Measurements from ENCODE around the gene COX6B1. TPM values are rescaled to one million over a fixed set of nuclear protein-coding genes. Genes with fewer than 3 reads are reported as not detected.

COX6B1 gene
- polyA plus RNA-seq, 1 of the 3 experiments (the other 2 are of a cell fraction), result 826 TPM

DNA sequence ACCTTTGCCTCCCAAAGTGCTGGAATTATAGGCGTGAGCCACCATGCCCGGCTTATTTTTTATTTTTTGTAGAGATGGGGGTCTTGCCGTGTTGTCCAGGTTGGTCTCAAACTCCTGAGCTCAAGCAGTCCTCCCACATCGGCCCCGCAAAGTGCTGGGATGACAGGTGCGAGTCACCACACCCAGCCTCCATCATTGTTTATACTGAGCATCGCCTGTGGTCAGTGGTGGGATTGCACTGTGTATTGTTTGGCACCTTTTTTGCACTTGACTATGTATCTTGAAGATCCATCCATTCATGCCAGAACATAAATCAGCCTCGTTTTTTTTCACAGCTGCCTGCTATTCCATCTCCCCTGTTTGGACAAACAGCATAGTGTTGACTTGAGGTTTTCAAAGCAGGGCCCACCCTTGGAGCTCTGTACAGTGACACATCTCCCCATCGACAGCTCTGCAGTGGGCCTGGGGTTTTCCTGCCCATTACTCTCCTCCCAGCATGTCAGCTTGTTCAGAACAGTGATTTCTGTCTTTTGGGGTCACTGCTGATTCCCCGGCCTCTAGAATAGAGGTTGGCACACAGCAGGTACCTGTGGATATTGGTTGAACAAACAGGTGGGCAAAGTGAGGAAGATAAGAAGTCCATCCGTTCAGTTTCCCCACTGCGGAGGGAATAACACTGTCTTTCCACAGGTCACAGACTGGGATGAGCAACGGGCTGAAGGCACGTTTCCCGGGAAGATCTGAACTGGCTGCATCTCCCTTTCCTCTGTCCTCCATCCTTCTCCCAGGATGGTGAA is 10.0 kb downstream of the COX6B1 start:
- H3K4me1 ChIP-seq (ENCODE audit: control insufficient read depth in 1 of 2, insufficient read depth in 2 of 2, low read depth in 1 of 2, low read length in 1 of 2), result no peaks in the 10 kb centered on the region
- H3K4me3 ChIP-seq (ENCODE audit: low read depth in 2 of 2, low read length in 1 of 2), result no peak overlapping the region
- no peak for DNase-seq
- H3K9me3 ChIP-seq, result no peaks in the 10 kb centered on the region
- no peak overlapping the region for H3K9ac ChIP-seq
- peaks cover 28 to 31% of the 10 kb centered on the region in 2 experiments for H3K36me3 ChIP-seq (replicated peaks in 1 of 2; ENCODE audit: control insufficient read depth in 1 of 2, insufficient read depth in 2 of 2, low read length in 1 of 2)
- no peak overlapping the region for H3K4me2 ChIP-seq
- H3K79me2 ChIP-seq (ENCODE audit: insufficient read depth), result no peaks in the 10 kb centered on the region
- CTCF ChIA-PET, result interaction anchor here (1.0 to 2.8 kb wide), 4 partner anchors 9 to 163 kb away, joined by 3 to 10 read pairs (median 5); no protein-coding TSS in a partner anchor
- no peaks in the 10 kb centered on the region for H3K9me2 ChIP-seq
- TF ChIP-seq, protein P1, sequence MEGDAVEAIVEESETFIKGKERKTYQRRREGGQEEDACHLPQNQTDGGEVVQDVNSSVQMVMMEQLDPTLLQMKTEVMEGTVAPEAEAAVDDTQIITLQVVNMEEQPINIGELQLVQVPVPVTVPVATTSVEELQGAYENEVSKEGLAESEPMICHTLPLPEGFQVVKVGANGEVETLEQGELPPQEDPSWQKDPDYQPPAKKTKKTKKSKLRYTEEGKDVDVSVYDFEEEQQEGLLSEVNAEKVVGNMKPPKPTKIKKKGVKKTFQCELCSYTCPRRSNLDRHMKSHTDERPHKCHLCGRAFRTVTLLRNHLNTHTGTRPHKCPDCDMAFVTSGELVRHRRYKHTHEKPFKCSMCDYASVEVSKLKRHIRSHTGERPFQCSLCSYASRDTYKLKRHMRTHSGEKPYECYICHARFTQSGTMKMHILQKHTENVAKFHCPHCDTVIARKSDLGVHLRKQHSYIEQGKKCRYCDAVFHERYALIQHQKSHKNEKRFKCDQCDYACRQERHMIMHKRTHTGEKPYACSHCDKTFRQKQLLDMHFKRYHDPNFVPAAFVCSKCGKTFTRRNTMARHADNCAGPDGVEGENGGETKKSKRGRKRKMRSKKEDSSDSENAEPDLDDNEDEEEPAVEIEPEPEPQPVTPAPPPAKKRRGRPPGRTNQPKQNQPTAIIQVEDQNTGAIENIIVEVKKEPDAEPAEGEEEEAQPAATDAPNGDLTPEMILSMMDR (IDR thresholded peaks at IDR 0.05), result 0 out of 2 replicates have a peak, but pooled peaks have one; percentile 24
- TF ChIP-seq TEAD4 (IDR thresholded peaks at IDR 0.05; ENCODE audit: borderline replicate concordance, insufficient read depth), result no peak
- WGBS (ENCODE audit: low lambda C conversion rate), result 82% methylated on average over 15 of the region's 15 CpGs
- POLR2A ChIA-PET, result interaction anchor here (1.6 kb wide), 1 partner anchor 10 kb away, joined by 3 read pairs; the partner anchor contains the start of gene COX6B1
- no peak overlapping the region for H3K27ac ChIP-seq (ENCODE audit: low read depth in 2 of 2, low read length in 1 of 2)
- H4K20me1 ChIP-seq (ENCODE audit: insufficient read depth), result no peaks in the 10 kb centered on the region
- H3K27me3 ChIP-seq (ENCODE audit: insufficient read depth), result no peaks in the 10 kb centered on the region
- H3F3A ChIP-seq (replicated peaks; ENCODE audit: insufficient read depth), result no peaks in the 10 kb centered on the region
- H2AFZ ChIP-seq (ENCODE audit: low read depth), result no peak overlapping the region

DNA sequence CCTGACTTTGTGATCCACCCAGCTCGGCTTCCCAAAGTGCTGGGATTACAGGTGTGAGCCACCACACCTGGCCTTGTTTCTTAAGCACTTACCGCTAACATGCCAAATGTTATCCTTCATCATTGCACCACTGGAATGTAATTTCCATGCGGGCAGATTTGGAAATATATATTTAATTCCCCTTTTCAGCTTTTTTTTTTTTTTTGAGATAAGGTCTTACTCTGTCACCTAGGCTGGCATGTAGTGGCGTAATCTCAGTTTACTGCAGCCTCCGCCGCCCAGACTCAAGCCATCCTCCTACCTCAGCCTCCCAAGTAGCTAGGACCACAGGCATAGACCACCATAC is 13.8 kb downstream of the COX6B1 start:
- Histone ChIP-seq H3K27me3 (ENCODE audit: insufficient read depth) (no peaks in the 10 kb centered on the region), H3K4me1 (ENCODE audit: control insufficient read depth in 1 of 2, insufficient read depth in 2 of 2, low read depth in 1 of 2, low read length in 1 of 2) (no peaks in the 10 kb centered on the region), H4K20me1 (ENCODE audit: insufficient read depth) (no peaks in the 10 kb centered on the region), H3K9me3 (no peaks in the 10 kb centered on the region), H2AFZ (ENCODE audit: low read depth) (no peak overlapping the region), H3K9ac (no peak overlapping the region), H3K36me3 (replicated peaks in 1 of 2; ENCODE audit: control insufficient read depth in 1 of 2, insufficient read depth in 2 of 2, low read length in 1 of 2) (peaks cover 11 to 13% of the 10 kb centered on the region in 2 experiments), H3F3A (replicated peaks; ENCODE audit: insufficient read depth) (no peaks in the 10 kb centered on the region), H3K27ac (ENCODE audit: low read depth in 2 of 2, low read length in 1 of 2) (no peak overlapping the region), H3K9me2 (no peaks in the 10 kb centered on the region), H3K4me3 (ENCODE audit: low read depth in 2 of 2, low read length in 1 of 2) (no peak overlapping the region), H3K79me2 (ENCODE audit: insufficient read depth) (no peaks in the 10 kb centered on the region), H3K4me2 (no peak overlapping the region)
- WGBS (ENCODE audit: low lambda C conversion rate), result 91% methylated on average over 6 of the region's 6 CpGs
- ChIA-PET POLR2A (interaction anchor here (0.6 to 2.2 kb wide), 2 partner anchors 14 to 15 kb away, joined by 3 to 10 read pairs; partner anchors contain the start of gene COX6B1), CTCF (interaction anchor here (2.3 kb wide), 1 partner anchor 12 kb away, joined by 5 read pairs; no protein-coding TSS in a partner anchor)
- DNase-seq, result no peak
- TF ChIP-seq MEF2A (IDR thresholded peaks at IDR 0.05; ENCODE audit: borderline replicate concordance, low read depth), result no peak
- TF ChIP-seq TCF12 (IDR thresholded peaks at IDR 0.05), result no peak
- TF ChIP-seq, protein P2, sequence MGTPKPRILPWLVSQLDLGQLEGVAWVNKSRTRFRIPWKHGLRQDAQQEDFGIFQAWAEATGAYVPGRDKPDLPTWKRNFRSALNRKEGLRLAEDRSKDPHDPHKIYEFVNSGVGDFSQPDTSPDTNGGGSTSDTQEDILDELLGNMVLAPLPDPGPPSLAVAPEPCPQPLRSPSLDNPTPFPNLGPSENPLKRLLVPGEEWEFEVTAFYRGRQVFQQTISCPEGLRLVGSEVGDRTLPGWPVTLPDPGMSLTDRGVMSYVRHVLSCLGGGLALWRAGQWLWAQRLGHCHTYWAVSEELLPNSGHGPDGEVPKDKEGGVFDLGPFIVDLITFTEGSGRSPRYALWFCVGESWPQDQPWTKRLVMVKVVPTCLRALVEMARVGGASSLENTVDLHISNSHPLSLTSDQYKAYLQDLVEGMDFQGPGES (IDR thresholded peaks at IDR 0.05; ENCODE audit: low read depth, low read length), result no peak
- TF ChIP-seq, protein P3, sequence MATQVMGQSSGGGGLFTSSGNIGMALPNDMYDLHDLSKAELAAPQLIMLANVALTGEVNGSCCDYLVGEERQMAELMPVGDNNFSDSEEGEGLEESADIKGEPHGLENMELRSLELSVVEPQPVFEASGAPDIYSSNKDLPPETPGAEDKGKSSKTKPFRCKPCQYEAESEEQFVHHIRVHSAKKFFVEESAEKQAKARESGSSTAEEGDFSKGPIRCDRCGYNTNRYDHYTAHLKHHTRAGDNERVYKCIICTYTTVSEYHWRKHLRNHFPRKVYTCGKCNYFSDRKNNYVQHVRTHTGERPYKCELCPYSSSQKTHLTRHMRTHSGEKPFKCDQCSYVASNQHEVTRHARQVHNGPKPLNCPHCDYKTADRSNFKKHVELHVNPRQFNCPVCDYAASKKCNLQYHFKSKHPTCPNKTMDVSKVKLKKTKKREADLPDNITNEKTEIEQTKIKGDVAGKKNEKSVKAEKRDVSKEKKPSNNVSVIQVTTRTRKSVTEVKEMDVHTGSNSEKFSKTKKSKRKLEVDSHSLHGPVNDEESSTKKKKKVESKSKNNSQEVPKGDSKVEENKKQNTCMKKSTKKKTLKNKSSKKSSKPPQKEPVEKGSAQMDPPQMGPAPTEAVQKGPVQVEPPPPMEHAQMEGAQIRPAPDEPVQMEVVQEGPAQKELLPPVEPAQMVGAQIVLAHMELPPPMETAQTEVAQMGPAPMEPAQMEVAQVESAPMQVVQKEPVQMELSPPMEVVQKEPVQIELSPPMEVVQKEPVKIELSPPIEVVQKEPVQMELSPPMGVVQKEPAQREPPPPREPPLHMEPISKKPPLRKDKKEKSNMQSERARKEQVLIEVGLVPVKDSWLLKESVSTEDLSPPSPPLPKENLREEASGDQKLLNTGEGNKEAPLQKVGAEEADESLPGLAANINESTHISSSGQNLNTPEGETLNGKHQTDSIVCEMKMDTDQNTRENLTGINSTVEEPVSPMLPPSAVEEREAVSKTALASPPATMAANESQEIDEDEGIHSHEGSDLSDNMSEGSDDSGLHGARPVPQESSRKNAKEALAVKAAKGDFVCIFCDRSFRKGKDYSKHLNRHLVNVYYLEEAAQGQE (IDR thresholded peaks at IDR 0.05; ENCODE audit: low read depth, low read length), result no peak
- TF ChIP-seq FOSL2 (IDR thresholded peaks at IDR 0.05; ENCODE audit: borderline replicate concordance, low read depth), result no peak
- TF ChIP-seq MXI1 (IDR thresholded peaks at IDR 0.05; ENCODE audit: low read depth, low read length), result no peak
- no peak for TF ChIP-seq SIN3A (IDR thresholded peaks at IDR 0.05; ENCODE audit: borderline replicate concordance, low read depth, low read length)
- no peak for TF ChIP-seq EP300 (IDR thresholded peaks at IDR 0.05; ENCODE audit: borderline replicate concordance in 1 of 2, low read depth in 1 of 2, low read length in 1 of 2)
- TF ChIP-seq, protein P1 (IDR thresholded peaks at IDR 0.05), result no peak
- no peak for TF ChIP-seq NFIC (IDR thresholded peaks at IDR 0.05; ENCODE audit: borderline replicate concordance)
- no peak for TF ChIP-seq CHD2 (IDR thresholded peaks at IDR 0.05; ENCODE audit: low read length, partially characterized antibody)
- no peak for TF ChIP-seq POLR2AphosphoS5 (IDR thresholded peaks at IDR 0.05; ENCODE audit: low read depth, low read length)
- TF ChIP-seq EZH2phosphoT487 (IDR thresholded peaks at IDR 0.05; ENCODE audit: borderline replicate concordance, low read depth), result no peak
- TF ChIP-seq RAD21 (IDR thresholded peaks at IDR 0.05; ENCODE audit: low read length), result no peak
- no peak for TF ChIP-seq RCOR1 (IDR thresholded peaks at IDR 0.05; ENCODE audit: low read length)
- no peak for TF ChIP-seq GABPA (IDR thresholded peaks at IDR 0.05; ENCODE audit: low read depth)

All from SK-N-SH (cell line).